Uterus (tissue), 4 donors: Measurements from ENCODE around the gene TRABD2B. TPM values are rescaled to one million over a fixed set of nuclear protein-coding genes. Genes with fewer than 3 reads are reported as not detected.

Experiments used
- DNase-seq, 2 donors: peaks; one replicate each; pipeline ENCODE4 v3.0.0-alpha.2; 2019 to 2020
- H3K27ac ChIP-seq, 2 donors: fragments of 200-600 bp; sonication (generic); 1 replicate in 1 of 2; 2 replicates in 1 of 2; pipeline ENCODE4 v1.5.1; 2016 to 2018
- H3K27me3 ChIP-seq, 2 donors: fragments of 200-600 bp; sonication (generic); one replicate each; pipeline ENCODE4 v1.5.1; 2018 to 2019; ENCODE audit warnings: control low read depth in 1 of 2
- H3K36me3 ChIP-seq, 2 donors: fragments of 200-600 bp; sonication (generic); one replicate each; pipeline ENCODE4 v1.5.1; 2019; ENCODE audit warnings: control low read depth in 1 of 2
- H3K4me1 ChIP-seq, 2 donors: fragments of 200-600 bp; sonication (generic); one replicate each; pipeline ENCODE4 v1.5.1; 2018 to 2019; ENCODE audit warnings: control low read depth in 1 of 2
- H3K4me3 ChIP-seq, 2 donors: fragments of 200-600 bp; sonication (generic); 1 replicate in 1 of 2; 2 replicates in 1 of 2; pipeline ENCODE4 v1.5.1; 2018 to 2019; ENCODE audit warnings: mild to moderate bottlenecking in 1 of 2
- H3K9me3 ChIP-seq, 2 donors: fragments of 200-600 bp; sonication (generic); one replicate each; pipeline ENCODE4 v1.5.1; 2019; ENCODE audit warnings: control low read depth in 1 of 2
- POLR2A ChIP-seq, 2 donors: fragments of 450-650 bp; IDR thresholded peaks; one replicate each; pipeline ENCODE4 v1.6.1; 2016; ENCODE audit warnings: antibody characterized with exemption in 2 of 2, mild to moderate bottlenecking in 1 of 2, moderate library complexity in 1 of 2
- intact Hi-C: fragments of 100-400 bp; cut with DNase I; formaldehyde crosslinking; loops from one replicate; pipeline ENCODE4 v1.15.1; 2023; ENCODE audit warnings: low total_unique reads
- total RNA-seq, 4 donors: library from RNA; depleted of rRNA in 3 of 4; stranded (reverse); fragments of >200 nt in 3 of 4; gene quantifications; one replicate each; pipeline versions ENCODE4 v1.1.0 to v1.2.4, GENCODE V29; 2014 to 2023
- TF ChIP-seq, protein P1 (sequence below), 4 experiments: fragments of 200-600 bp in 2 of 4; fragments of 450-650 bp in 2 of 4; sonication (generic) in 2 of 4; IDR thresholded peaks; one replicate each; pipeline ENCODE4 v1.5.1; 2016 to 2019; ENCODE audit warnings: antibody characterized with exemption in 4 of 4, mild to moderate bottlenecking in 2 of 4, moderate library complexity in 1 of 4
- donor health status: DM: yes; HTN: yes; CAD: no.

Gene TRABD2B
- total RNA-seq, 4 donors from 2014 or later: under 0.01 to 1.6 (median 1.0) TPM

DNA sequence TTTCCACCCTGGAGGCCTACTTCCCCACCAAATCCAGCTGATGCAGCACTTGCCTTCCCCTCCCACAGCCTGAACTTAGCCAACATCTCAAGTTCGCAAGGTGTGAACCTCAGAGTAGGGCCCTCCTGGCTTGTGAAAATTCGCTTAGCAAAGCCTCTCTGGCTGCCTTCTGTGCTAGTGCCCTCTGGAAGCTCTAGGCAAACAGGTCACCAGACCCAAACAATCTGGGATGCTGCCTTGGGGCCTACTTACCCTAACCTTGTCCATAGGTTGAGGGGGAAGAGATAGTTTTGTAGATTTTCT, 30.3 kb upstream of the TRABD2B start:
- Histone ChIP-seq H3K4me1 (no peaks in the 10 kb centered on the region), H3K36me3 (no peaks in the 10 kb centered on the region), H3K9me3 (no peaks in the 10 kb centered on the region), H3K4me3 (no peak overlapping the region), H3K27ac (no peak overlapping the region), H3K27me3 (no peaks in the 10 kb centered on the region)
- intact Hi-C loops: no loop called here
- TF ChIP-seq, protein P1, sequence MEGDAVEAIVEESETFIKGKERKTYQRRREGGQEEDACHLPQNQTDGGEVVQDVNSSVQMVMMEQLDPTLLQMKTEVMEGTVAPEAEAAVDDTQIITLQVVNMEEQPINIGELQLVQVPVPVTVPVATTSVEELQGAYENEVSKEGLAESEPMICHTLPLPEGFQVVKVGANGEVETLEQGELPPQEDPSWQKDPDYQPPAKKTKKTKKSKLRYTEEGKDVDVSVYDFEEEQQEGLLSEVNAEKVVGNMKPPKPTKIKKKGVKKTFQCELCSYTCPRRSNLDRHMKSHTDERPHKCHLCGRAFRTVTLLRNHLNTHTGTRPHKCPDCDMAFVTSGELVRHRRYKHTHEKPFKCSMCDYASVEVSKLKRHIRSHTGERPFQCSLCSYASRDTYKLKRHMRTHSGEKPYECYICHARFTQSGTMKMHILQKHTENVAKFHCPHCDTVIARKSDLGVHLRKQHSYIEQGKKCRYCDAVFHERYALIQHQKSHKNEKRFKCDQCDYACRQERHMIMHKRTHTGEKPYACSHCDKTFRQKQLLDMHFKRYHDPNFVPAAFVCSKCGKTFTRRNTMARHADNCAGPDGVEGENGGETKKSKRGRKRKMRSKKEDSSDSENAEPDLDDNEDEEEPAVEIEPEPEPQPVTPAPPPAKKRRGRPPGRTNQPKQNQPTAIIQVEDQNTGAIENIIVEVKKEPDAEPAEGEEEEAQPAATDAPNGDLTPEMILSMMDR (IDR thresholded peaks at IDR 0.05): no peak
- no peak for TF ChIP-seq POLR2A (IDR thresholded peaks at IDR 0.05)
- no peak for DNase-seq

DNA sequence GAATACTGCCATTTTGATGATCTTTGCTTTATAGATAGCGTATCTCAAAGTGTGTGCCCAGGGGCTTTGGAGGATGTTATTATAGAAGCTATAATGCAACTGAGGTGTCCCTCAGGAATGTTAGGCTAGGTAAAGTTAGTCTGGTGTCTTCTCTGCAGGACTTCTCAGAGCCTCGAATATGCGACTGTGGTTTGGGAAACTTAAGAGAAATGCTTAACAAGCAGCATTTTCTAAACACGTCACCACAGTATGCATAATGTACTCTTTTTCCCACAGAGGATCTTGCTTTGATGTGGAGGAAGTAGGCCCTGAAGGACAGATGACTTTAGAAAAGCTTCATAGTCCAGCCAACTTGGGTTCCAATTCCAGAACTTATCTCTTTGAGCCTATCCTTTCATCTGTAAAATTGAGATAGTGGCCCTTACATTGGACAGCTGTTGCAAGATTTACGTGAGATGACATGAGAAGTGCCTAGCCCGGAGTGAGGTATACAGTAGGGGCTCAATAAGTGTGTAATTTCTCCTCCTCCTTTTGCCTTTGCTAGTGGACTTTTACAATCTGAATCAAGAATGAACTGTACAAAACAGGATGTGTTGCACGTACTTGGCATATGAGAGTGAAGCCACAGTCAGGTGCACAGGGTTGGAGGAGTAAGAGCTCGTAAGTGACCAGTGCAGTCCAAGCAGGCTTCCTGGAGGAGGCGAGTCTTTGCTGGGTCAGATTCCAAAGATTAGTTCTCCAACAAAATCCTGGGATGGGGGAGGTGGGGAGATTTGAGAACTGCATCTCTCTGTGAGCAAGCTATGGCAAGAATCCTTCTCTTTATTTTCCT, 29.7 kb upstream of the TRABD2B start:
- Histone ChIP-seq H3K9me3 (no peaks in the 10 kb centered on the region), H3K27ac (no peak overlapping the region), H3K27me3 (no peaks in the 10 kb centered on the region), H3K4me1 (no peaks in the 10 kb centered on the region), H3K36me3 (no peaks in the 10 kb centered on the region), H3K4me3 (no peak overlapping the region)
- intact Hi-C loops: no loop called here
- DNase-seq: no peak
- TF ChIP-seq, protein P1 (IDR thresholded peaks at IDR 0.05): no peak
- TF ChIP-seq POLR2A (IDR thresholded peaks at IDR 0.05): no peak

DNA sequence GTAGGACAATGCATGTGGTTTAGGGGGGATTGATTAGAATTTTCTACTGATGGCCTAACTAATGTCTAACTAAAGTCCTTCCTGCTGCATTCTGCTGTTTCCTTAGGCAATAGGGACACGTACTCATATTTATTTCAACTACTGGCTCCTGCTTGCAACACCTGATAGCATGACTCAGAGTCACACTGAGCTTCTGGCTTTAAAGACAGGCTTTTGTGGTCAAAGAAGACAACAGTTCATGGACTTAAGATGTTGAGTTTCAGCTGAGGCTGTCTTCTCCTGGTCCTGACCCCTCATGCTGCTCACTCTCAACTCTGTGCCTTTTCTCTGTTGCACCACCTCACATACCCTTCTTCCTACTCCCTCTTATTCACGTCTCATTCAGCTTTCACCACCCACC, 29.1 kb upstream of the TRABD2B start:
- Histone ChIP-seq H3K4me1 (no peaks in the 10 kb centered on the region), H3K9me3 (no peaks in the 10 kb centered on the region), H3K4me3 (no peak overlapping the region), H3K36me3 (no peaks in the 10 kb centered on the region), H3K27me3 (no peaks in the 10 kb centered on the region), H3K27ac (no peak overlapping the region)
- intact Hi-C loops: no loop called here
- DNase-seq: no peak
- no peak for TF ChIP-seq POLR2A (IDR thresholded peaks at IDR 0.05)
- TF ChIP-seq, protein P1 (IDR thresholded peaks at IDR 0.05): no peak

DNA sequence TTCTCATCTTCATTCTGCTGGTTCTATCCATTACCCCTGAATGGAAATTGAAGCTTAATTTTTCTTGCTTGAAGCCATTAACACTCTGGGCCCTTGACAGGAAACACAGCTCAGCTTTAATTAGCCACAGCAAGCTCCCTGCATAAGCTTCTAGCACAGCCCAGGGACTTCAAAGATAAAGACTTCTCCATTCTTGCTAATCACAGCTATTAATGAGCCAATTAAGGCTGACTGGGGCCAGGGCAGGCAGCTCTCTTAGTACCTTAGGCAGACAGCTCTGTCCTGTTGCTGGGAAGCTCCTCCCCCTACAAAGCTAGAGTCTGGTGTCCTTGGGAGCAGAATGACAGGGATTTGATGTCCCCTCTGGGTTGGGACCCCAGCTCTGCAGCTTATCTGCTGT, 27.9 kb upstream of the TRABD2B start:
- no peaks in the 10 kb centered on the region for H3K9me3 ChIP-seq
- no peaks in the 10 kb centered on the region for H3K4me1 ChIP-seq
- H3K27ac ChIP-seq: no peak overlapping the region
- intact Hi-C loops: no loop called here
- TF ChIP-seq, protein P1 (IDR thresholded peaks at IDR 0.05): no peak
- TF ChIP-seq POLR2A (IDR thresholded peaks at IDR 0.05): no peak
- no peaks in the 10 kb centered on the region for H3K36me3 ChIP-seq
- no peaks in the 10 kb centered on the region for H3K27me3 ChIP-seq
- DNase-seq: no peak
- H3K4me3 ChIP-seq: no peak overlapping the region

DNA sequence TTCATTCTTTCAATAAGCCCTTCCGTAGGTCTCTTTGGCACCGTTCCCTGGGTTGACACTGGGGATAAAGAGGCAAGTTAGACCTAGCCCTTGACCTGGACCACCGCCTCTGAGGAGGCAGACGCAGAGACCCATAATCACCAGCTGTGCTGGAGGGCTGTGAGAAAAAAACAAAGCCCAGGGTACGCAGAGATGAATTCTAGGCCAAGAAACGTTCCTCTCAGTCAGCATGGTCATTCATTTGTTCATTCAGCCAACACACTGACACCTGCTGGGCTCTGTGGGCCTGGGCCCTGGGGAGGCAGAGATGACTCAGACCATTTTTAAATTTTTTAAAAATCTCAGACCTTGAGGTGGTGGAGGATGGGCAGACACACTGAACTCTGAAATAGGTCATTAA, 26.3 kb upstream of the TRABD2B start:
- intact Hi-C loops: no loop called here
- TF ChIP-seq, protein P1 (IDR thresholded peaks at IDR 0.05): no peak
- no peak for TF ChIP-seq POLR2A (IDR thresholded peaks at IDR 0.05)
- DNase-seq: no peak
- Histone ChIP-seq H3K27me3 (no peaks in the 10 kb centered on the region), H3K4me1 (no peaks in the 10 kb centered on the region), H3K4me3 (no peak overlapping the region), H3K36me3 (no peaks in the 10 kb centered on the region), H3K27ac (no peak overlapping the region), H3K9me3 (no peaks in the 10 kb centered on the region)
